HEK293 (cell line): ENCODE measurements around the gene LDLRAD4.

Experiments used
- CTCF ChIA-PET: fragments of 350-600 bp; formaldehyde crosslinking; extraction: SDS; loops from one replicate; lab custom pipeline; 2021; ENCODE audit warnings: antibody characterized with exemption; lab: Yijun Ruan, JAX
- POLR2A ChIA-PET: fragments of 300-600 bp; formaldehyde crosslinking; extraction: SDS; loops from one replicate; lab custom pipeline; 2020; ENCODE audit warnings: antibody characterized with exemption, inconsistent platforms; lab: Yijun Ruan, JAX
- H3K27ac ChIP-seq: fragments of 200-500 bp; sonication (Bioruptor generic); 2 replicates; pipeline ENCODE4 v1.5.1; 2014; ENCODE audit warnings: low read depth, low read length, control low read depth, inconsistent platforms; ENCODE audit errors: extremely low read depth
- H3K36me3 ChIP-seq, 2 experiments: fragments of 200-500 bp in 1 of 2; sonication (Bioruptor generic) in 1 of 2; 1 replicate in 1 of 2; 2 replicates in 1 of 2; pipeline ENCODE4 v1.5.1; 2014 to 2017; ENCODE audit warnings: inconsistent platforms in 2 of 2, low read length in 2 of 2; ENCODE audit not compliant: control insufficient read depth in 2 of 2, insufficient read depth in 1 of 2
- H3K4me1 ChIP-seq: fragments of 200-500 bp; sonication (Bioruptor generic); 2 replicates; pipeline ENCODE4 v1.5.1; 2014; ENCODE audit warnings: mild to moderate bottlenecking, low read length, inconsistent platforms; ENCODE audit not compliant: control insufficient read depth, insufficient read depth
- H3K4me3 ChIP-seq: 2 replicates; pipeline ENCODE4 v1.5.1; 2011; ENCODE audit warnings: low read depth, mild to moderate bottlenecking, control low read depth, low read length, moderate library complexity
- H3K9me3 ChIP-seq: fragments of 200-500 bp; sonication (Bioruptor generic); 2 replicates; pipeline ENCODE4 v1.5.1; 2014; ENCODE audit warnings: low read depth, low read length, inconsistent platforms; ENCODE audit not compliant: control insufficient read depth, insufficient read depth
- ELK4 ChIP-seq: IDR thresholded peaks from 2 replicates; pipeline ENCODE4 v1.6.1; 2011; ENCODE audit warnings: mild to moderate bottlenecking, low read depth, low read length, borderline replicate concordance
- FEZF1 ChIP-seq: fragments of 450-650 bp; formaldehyde crosslinking; IDR thresholded peaks from 2 replicates; pipeline ENCODE4 v1.5.1; 2016; ENCODE audit warnings: missing biosample characterization, missing genetic modification characterization
- HOXA7 ChIP-seq: sonication (generic); formaldehyde crosslinking; IDR thresholded peaks from 2 replicates; pipeline ENCODE4 v1.8.1; 2022; ENCODE audit warnings: missing genetic modification reagents, borderline replicate concordance
- HOXD13 ChIP-seq: sonication (generic); formaldehyde crosslinking; IDR thresholded peaks from 2 replicates; pipeline ENCODE4 v1.8.0; 2022; ENCODE audit warnings: missing genetic modification reagents, borderline replicate concordance
- MEIS1 ChIP-seq: sonication (generic); formaldehyde crosslinking; IDR thresholded peaks from 2 replicates; pipeline ENCODE4 v1.8.1; 2022; ENCODE audit warnings: missing genetic modification reagents, mild to moderate bottlenecking, borderline replicate concordance
- MZF1 ChIP-seq: fragments of 450-650 bp; formaldehyde crosslinking; IDR thresholded peaks from 2 replicates; pipeline ENCODE4 v1.5.1; 2017; ENCODE audit warnings: missing biosample characterization, missing genetic modification characterization, borderline replicate concordance
- PBX3 ChIP-seq: sonication (generic); formaldehyde crosslinking; IDR thresholded peaks from 2 replicates; pipeline ENCODE4 v1.8.1; 2022; ENCODE audit warnings: mild to moderate bottlenecking, moderate library complexity, missing genetic modification reagents
- PRDM1 ChIP-seq: fragments of 450-650 bp; formaldehyde crosslinking; IDR thresholded peaks from 2 replicates; pipeline ENCODE4; 2016; ENCODE audit warnings: missing biosample characterization, missing genetic modification characterization
- SALL2 ChIP-seq: fragments of 450-650 bp; formaldehyde crosslinking; IDR thresholded peaks from 2 replicates; pipeline ENCODE4 v1.5.0; 2017; ENCODE audit warnings: missing biosample characterization, mild to moderate bottlenecking, missing genetic modification characterization, borderline replicate concordance
- ZBTB20 ChIP-seq: fragments of 450-650 bp; formaldehyde crosslinking; IDR thresholded peaks from 2 replicates; pipeline ENCODE4 v1.5.1; 2016; ENCODE audit warnings: missing biosample characterization, missing genetic modification characterization
- ZBTB21 ChIP-seq: fragments of 450-650 bp; formaldehyde crosslinking; IDR thresholded peaks from 2 replicates; pipeline ENCODE4 v1.5.1; 2017; ENCODE audit warnings: missing biosample characterization, missing genetic modification characterization
- ZNF121 ChIP-seq: fragments of 450-650 bp; formaldehyde crosslinking; IDR thresholded peaks from 2 replicates; pipeline ENCODE4 v1.5.1; 2016; ENCODE audit warnings: missing biosample characterization, missing genetic modification characterization
- ZNF211 ChIP-seq: fragments of 450-650 bp; formaldehyde crosslinking; IDR thresholded peaks from 2 replicates; pipeline ENCODE4 v1.5.1; 2016; ENCODE audit warnings: low read depth, missing biosample characterization, missing genetic modification characterization
- ZNF248 ChIP-seq: fragments of 450-650 bp; formaldehyde crosslinking; IDR thresholded peaks from 2 replicates; pipeline ENCODE4 v1.5.1; 2017; ENCODE audit warnings: missing biosample characterization, missing genetic modification characterization
- ZNF26 ChIP-seq: fragments of 450-650 bp; formaldehyde crosslinking; IDR thresholded peaks from 2 replicates; pipeline ENCODE4 v1.5.1; 2016; ENCODE audit warnings: missing biosample characterization, missing genetic modification characterization
- ZNF292 ChIP-seq: fragments of 450-650 bp; formaldehyde crosslinking; IDR thresholded peaks from 2 replicates; pipeline ENCODE4 v1.5.1; 2016; ENCODE audit warnings: low read depth, missing biosample characterization, missing genetic modification characterization, borderline replicate concordance
- ZNF426 ChIP-seq: fragments of 450-650 bp; formaldehyde crosslinking; IDR thresholded peaks from 2 replicates; pipeline ENCODE4 v1.5.1; 2017; ENCODE audit warnings: missing biosample characterization, missing genetic modification characterization, mild to moderate bottlenecking, inconsistent platforms, moderate library complexity
- ZNF433 ChIP-seq: fragments of 450-650 bp; formaldehyde crosslinking; IDR thresholded peaks from 2 replicates; pipeline ENCODE4 v1.5.1; 2016; ENCODE audit warnings: missing biosample characterization, missing genetic modification characterization, low read depth
- ZNF704 ChIP-seq: fragments of 450-650 bp; formaldehyde crosslinking; IDR thresholded peaks from 2 replicates; pipeline ENCODE4 v1.5.1; 2016; ENCODE audit warnings: missing biosample characterization, missing genetic modification characterization
- TF ChIP-seq, protein P1 (sequence below): fragments of 450-650 bp; formaldehyde crosslinking; IDR thresholded peaks from 2 replicates; pipeline ENCODE4 v1.5.1; 2016; ENCODE audit warnings: missing biosample characterization, missing genetic modification characterization
- TF ChIP-seq, protein P2 (sequence below): fragments of 450-650 bp; formaldehyde crosslinking; IDR thresholded peaks from 2 replicates; pipeline ENCODE4 v1.5.0; 2017; ENCODE audit warnings: missing biosample characterization, missing genetic modification characterization, borderline replicate concordance

The LDLRAD4 gene

DNA sequence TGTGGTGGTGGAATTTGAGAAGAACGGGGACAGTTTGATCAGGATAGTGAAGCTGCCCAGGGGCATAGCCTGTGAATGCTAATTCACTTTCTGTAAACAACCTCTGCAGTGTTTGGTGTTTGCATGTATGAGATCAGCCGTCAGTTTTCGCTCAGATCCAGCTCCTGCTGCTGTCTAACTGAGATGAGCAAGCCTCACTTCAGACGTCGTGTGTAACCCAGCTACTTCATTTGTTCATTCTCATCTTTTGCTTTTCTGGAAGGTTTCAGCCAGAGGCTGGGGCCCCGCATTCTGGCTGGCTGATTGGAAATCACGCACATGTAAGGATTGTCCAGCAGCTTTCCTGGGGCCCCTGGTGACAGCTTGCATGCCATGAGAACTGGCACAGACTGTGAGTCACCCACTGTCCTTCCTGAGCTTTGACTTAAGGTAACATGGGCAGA is 48.9 kb downstream of the LDLRAD4 start:
- POLR2A ChIA-PET = no interaction called here
- TF ChIP-seq FEZF1 = no peak
- TF ChIP-seq PRDM1 (tag by site-specific recombination) = 0 out of 2 replicates have a peak, but pooled peaks have one; percentile 26
- no peak for TF ChIP-seq HOXD13
- no peak for TF ChIP-seq ZNF433
- TF ChIP-seq, protein P1, sequence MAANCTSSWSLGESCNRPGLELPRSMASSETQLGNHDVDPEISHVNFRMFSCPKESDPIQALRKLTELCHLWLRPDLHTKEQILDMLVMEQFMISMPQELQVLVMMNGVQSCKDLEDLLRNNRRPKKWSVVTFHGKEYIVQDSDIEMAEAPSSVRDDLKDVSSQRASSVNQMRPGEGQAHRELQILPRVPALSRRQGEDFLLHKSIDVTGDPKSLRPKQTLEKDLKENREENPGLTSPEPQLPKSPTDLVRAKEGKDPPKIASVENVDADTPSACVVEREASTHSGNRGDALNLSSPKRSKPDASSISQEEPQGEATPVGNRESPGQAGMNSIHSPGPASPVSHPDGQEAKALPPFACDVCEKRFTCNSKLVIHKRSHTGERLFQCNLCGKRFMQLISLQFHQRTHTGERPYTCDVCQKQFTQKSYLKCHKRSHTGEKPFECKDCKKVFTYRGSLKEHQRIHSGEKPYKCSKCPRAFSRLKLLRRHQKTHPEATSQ (tag by site-specific recombination) = no peak
- TF ChIP-seq ZBTB20 (tag by site-specific recombination) = 0 out of 2 replicates have a peak, but pooled peaks have one; percentile 21
- no peak for TF ChIP-seq ZNF211 (tag by site-specific recombination)
- TF ChIP-seq, all 188 proteins: peak for 2
- CTCF ChIA-PET = no interaction called here
- H3K36me3 ChIP-seq = no peaks in the 10 kb centered on the region
- H3K4me3 ChIP-seq = no peak overlapping the region
- no peak overlapping the region for H3K27ac ChIP-seq
- H3K4me1 ChIP-seq = peaks cover 9% of the 10 kb centered on the region
- H3K9me3 ChIP-seq = no peaks in the 10 kb centered on the region

DNA sequence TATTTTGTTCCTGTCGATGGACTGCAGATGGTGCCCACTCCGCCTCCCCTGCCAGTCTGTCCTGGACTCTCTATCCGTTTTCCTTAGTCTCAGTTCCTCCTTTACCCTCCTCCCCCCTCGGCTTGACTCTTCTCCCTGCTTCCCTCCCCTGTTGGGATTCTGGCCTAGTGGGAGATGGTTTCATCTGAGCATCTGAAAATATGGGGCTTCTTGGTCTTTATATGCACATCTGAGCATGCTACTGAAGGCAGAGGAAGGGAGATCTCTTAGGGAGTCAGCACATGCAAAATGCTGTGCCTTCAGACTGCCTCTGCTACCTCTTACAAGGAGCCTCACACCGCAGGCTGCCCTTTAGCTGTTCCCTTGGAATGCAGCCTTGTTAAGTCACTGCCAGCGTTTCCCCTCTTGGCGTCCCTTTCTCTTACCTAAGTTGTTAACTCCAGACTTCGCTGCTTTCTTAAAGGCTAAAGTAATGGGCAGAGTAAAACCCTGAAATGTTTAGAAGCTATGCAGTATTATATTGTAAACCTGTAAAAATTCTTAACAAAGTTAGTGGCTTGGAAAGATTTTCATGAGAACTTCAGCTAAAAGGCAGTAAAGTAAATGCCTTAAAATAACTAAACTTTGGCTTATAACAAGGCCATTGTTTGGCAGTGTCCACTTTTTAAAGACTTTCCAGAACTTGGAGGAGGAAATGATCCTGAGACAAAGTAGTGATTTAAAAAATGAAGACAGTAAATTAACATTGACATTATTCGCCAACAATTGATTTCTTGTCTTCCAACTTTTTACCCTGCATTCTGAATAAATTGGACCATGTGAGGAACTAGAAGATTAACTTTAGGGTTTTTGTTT is 49.8 kb downstream of the LDLRAD4 start:
- Histone ChIP-seq H3K36me3 (no peaks in the 10 kb centered on the region), H3K27ac (no peak overlapping the region), H3K9me3 (no peaks in the 10 kb centered on the region), H3K4me3 (no peak overlapping the region), H3K4me1 (peaks cover 9% of the 10 kb centered on the region)
- TF ChIP-seq SALL2 (tag by site-specific recombination) = no peak
- TF ChIP-seq ELK4 = no peak
- TF ChIP-seq ZBTB21 (tag by site-specific recombination) = no peak
- TF ChIP-seq MZF1 (tag by site-specific recombination) = no peak
- no peak for TF ChIP-seq ZNF292
- no peak for TF ChIP-seq HOXA7 (CRISPR knock-in tag)
- TF ChIP-seq ZNF121 (tag by site-specific recombination) = no peak
- TF ChIP-seq ZNF26 = no peak
- TF ChIP-seq, protein P2, sequence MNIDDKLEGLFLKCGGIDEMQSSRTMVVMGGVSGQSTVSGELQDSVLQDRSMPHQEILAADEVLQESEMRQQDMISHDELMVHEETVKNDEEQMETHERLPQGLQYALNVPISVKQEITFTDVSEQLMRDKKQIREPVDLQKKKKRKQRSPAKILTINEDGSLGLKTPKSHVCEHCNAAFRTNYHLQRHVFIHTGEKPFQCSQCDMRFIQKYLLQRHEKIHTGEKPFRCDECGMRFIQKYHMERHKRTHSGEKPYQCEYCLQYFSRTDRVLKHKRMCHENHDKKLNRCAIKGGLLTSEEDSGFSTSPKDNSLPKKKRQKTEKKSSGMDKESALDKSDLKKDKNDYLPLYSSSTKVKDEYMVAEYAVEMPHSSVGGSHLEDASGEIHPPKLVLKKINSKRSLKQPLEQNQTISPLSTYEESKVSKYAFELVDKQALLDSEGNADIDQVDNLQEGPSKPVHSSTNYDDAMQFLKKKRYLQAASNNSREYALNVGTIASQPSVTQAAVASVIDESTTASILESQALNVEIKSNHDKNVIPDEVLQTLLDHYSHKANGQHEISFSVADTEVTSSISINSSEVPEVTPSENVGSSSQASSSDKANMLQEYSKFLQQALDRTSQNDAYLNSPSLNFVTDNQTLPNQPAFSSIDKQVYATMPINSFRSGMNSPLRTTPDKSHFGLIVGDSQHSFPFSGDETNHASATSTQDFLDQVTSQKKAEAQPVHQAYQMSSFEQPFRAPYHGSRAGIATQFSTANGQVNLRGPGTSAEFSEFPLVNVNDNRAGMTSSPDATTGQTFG (tag by site-specific recombination) = no peak
- TF ChIP-seq ZNF426 (tag by site-specific recombination) = no peak
- TF ChIP-seq MEIS1 (CRISPR knock-in tag) = no peak
- TF ChIP-seq ZNF211 (tag by site-specific recombination) = no peak
- no peak for TF ChIP-seq ZNF248 (tag by site-specific recombination)
- no peak for TF ChIP-seq ZNF704 (tag by site-specific recombination)
- no peak for TF ChIP-seq PBX3
- TF ChIP-seq ZNF433 = no peak
- POLR2A ChIA-PET = interaction anchor here (0.6 kb wide), 1 partner anchor 127 kb away, joined by 6 read pairs; no protein-coding TSS in a partner anchor
- CTCF ChIA-PET = interaction anchor here (0.9 to 1.0 kb wide), 2 partner anchors 52 to 105 kb away, joined by 3 read pairs; no protein-coding TSS in a partner anchor
